NCI-H345 (cell line): ENCODE measurements around the gene TPRG1.
A peak's percentile ranks its signal among the peaks of the same experiment; 100 is the strongest.

Experiments
- DNase-seq: peaks from one replicate; lab custom pipeline; 2025; lab: John Stamatoyannopoulos, UW

TPRG1 gene, protein sequence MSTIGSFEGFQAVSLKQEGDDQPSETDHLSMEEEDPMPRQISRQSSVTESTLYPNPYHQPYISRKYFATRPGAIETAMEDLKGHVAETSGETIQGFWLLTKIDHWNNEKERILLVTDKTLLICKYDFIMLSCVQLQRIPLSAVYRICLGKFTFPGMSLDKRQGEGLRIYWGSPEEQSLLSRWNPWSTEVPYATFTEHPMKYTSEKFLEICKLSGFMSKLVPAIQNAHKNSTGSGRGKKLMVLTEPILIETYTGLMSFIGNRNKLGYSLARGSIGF

DNA sequence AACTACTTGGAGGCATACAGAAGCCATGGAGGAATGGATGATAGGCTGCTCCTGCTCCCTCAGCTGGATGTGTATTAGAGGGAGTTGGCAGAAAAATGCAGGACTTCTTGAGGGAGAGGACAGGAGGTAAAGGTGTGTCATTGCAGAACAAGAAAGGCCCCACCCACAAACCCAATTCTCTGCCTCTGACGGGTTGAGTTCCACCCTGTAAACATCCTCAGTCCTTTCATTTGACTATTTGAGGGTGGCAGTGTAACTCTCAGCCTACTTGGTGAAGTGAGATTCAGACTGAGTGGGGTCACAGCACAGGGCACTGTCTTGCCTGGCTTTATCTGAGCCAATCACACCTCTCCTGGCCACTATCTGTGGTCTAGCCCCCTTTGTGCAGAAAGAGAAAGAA lies at the start of gene TPRG1:
Gene TPRG1 (plus strand): TSS at position 265 of the 400 bp plus-strand sequence. CDS start 35,414 bp downstream, outside the sequence.
- no peak for DNase-seq

DNA sequence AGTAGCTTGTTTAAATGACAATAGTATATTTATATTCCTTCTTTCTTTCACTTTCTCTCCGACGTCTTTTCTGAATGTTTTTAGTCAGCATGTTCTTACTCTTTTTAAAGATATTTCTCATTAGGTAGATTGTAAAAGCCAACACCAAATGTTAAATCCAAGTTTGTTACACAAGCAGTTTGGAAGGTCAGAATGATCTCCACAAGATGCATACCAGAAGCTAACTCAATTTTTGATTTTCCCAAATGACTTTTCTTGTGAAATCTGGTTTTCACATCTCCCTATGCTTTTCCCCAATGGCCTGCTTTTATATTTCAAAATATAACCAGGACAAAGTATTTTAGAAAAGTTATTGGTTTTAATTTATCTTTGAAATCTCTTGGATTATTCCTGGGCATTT lies 49.7 kb upstream of the TPRG1 start:
- DNase-seq: no peak

DNA sequence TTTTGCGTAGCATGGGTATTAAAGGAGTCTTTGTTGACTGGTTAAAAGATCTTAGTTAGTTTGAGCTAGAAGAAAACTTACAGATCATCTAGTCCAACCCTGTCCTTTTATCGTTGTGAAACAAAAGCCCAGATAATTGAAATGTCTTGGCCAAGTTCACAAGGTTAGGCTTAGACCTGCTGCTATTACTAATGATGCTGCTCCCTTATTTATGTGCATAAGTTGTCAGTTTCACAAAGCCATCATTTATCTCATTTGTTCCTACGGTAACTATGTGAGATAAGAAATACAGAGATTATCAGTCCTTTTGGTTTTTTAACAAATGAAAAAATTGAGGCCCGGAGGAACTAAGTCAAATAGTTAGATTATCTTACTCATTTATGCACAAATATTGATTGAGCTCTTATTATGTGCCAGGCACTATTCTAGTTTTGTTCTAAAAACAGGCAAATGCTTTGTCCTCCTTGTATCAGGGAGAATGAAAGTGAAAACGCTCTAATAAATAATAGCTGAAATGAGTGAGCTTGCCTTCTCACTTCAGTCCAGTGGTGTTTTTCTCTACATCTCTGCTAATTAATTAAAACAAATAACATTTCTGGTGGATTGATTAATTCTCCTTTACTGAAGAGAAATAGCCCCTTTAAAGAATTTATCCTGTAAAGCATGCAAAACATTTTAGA lies 49.1 kb upstream of the TPRG1 start:
- DNase-seq: no peak

DNA sequence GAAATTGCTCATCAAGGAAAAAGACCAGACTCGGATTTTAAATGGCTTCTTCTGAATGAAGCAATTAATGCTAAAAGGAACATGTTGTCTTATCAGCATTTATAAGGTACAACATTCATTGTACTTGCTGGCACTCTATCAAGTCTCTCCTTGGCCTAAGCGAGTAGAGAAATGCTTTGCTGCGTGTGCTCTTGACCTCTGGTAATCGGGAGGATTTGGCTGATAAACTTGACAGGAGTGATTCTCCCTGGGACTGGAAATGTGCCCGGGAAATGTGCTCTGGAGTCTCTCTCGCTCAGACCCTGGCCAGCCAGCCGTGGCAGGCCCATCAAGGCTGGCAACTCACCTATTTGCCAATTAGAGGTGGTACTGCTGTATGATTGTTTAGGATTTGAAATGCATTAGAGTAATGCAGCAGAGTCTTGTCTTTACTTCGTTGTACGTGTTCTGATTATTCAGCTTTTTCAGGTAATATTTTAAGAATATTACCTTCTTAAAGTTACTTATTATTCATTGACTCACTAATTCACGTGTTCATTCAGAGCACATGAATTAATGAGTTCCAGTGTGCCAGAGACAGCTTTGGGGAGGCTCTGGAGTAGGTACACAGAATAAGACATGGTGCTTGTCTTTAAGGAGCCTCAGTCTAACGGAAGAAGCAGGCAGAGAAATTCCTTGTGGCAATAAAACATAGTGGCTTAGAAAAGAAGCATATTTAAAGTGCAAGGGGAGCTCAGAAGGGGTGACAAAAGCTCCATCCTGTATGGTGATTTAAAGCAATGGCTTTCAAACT lies 48.0 kb upstream of the TPRG1 start:
- DNase-seq: no peak

DNA sequence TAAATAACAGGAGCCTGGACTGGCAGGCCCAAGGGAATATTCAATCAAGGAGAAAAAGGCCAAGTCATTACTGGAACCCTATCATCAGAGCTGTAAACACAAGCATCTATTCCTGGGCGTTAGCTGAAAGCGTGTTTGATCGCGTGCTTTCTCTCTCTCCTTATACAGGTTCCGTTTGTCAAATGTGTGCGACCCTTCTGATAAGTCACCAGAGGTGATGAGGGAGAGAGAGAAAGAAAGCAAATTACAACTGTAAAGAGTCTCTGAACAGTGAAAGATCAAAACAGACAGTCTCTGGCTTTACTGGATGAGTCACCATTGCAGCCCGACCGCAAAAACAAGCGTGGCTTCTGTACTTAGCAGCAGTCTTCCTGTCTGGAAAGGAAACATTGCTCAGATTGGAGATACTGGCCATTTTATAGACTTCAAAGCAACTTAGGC lies 39.5 kb upstream of the TPRG1 start:
- DNase-seq: no peak

DNA sequence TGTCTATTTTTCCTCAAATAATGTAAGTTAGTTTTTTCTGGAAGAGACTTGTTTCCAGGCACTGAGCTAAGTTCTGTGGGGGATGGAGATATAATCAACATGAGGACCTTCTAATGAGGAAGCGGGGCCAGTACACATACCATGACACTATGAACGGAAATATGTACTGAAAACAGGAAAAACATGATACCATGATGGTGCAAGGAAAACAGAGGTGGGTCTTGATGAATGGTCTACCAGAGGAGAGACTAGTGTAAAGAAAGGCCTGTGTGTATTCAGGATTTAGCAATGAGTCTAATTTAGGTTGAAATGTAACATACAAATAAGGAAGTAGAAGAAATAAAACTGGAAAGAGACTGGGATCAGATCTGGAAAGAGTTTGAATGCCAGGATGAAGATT lies 38.9 kb upstream of the TPRG1 start:
- DNase-seq: no peak

DNA sequence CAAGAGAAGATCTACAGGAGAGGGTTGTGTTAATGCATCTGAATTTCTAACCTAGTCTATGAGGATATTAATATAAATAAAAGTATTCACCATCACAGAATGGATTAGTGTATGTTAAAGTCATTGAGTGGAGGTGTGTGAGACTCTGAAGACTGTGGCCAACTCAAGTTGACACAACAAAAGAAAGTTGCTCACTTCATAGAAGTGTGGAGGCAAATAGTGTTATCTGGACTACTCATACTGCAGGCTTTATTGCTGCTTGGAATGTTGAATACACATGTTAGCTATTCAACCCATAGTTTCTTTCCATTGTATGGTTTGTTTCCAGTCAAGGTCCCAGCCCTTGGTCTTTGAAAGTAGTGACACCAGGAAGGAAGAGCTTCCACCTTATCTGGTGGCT lies 38.0 kb upstream of the TPRG1 start:
- DNase-seq: no peak

DNA sequence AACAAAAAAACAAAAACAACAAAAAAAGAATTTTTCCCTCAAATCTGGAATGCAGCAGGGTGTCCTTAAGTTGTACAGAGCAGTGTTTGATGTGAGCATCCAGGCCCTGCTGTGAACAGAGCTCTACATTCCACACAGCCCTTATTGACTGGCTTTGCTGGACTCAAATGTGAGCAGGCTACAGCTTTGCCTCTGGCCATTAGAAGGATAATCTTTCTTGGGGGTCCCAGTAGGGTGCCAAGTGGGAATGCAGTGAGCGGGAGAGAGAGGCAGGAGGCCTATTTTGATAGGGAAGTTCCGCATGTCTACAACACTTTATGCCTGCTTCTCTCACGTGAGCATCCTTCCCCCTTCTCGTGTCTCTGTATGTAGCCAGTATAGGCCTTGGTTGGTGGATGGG lies 34.4 kb upstream of the TPRG1 start:
- no peak for DNase-seq

DNA sequence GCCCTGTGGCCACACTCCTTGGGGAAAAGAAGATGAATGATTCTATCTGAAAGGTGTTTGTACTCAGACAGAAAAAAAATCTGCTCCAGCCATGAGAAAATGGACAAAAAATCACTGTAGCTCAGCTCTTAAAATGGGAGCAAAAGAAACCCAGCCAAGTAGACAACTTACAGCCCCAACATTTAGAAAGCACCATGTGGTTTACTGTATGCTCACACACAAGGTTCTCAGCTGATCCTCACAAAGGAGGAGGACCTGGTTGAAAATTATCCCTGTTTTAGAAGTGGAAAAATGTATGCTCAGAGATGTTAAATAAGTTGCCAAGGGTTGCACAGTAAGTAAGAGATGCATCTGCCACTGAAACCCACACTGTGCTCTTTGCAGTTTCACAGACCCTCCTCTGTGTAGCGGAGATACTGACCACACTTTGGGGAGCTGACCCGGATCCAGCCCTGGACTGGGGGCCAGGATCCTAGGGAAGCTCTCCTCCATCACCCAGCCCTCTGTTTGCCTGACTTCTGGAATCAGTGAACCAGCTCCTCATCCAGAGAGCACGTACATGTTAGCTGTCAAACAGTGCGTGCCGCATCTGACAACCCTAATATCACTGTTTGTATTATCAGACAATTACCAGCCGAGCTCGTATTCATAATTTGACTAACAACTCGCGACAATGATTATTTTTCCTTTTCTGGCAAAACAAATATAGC lies 32.7 kb upstream of the TPRG1 start:
- no peak for DNase-seq

DNA sequence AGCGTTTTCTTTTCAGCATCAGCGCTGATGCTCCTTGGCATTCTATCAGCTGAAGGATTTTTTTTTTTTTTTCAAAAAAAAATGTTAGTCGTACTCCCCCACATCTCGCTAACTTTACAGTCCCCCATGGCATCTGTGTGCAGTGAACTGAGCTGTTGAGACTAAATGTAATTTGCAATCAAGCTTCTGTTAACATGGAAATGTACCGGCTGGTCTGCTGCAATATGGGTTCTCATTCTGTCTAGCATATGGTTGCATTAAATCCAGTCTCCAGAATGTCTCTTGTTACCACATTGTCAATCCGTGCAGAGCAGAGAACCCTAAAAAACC lies 32.2 kb upstream of the TPRG1 start:
- DNase-seq: no peak

DNA sequence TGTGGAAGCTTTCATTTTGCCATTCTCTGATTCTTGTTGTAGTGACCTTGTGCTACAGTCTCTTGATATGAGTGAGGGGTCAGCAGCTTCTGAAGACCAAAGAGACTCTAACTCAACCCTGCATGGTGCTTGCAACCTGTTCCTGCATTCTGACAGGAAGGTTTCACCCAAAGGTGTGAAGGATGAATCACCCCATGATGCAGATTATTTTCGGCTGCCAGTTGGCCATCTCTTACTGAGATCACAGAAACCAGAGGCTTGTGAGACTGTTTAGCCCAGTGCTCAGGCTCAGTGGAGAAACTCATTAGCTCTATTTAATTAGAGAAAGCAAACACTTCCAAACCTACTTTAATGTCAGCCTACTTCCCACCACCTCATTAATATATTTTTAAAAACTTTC lies 29.2 kb upstream of the TPRG1 start:
- DNase-seq: no peak

DNA sequence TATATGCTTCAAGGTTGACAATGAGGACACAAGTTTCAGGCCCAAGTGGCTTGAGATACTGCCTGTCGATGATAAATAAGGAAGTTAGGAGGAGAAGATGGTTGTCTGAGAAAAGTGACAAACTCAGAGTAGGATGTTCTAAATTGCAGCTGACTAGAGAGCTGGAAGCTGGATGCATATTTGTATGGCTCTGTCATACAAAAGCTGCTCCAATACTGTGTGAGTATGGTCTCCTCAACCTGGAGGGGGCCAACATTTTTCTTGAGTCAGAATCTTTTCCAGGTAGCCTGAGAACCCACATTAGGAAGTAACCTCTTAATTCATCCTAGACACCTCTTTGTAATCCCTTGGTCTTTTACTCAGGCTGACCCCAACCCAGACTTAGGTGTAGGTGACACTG lies 28.4 kb upstream of the TPRG1 start:
- DNase-seq: no peak

DNA sequence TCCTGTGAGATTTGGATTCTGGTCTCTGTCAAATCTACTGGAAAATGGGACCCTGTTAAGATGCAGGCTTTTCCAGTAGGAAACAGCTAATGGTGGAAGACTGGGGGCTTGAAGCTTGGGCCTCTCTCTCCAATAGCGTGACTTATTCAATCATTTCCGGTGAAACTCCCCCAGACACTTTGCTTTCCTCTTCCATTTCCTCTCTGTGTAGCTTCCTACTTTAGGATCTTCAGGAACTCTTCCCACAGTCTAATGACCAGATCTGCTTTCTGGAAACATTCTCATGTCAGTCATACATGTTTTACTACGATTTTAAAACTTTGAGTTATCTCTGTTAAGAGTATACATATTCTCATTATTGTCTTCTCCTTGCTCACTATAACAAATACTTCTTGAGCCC lies 28.0 kb upstream of the TPRG1 start:
- no peak for DNase-seq

DNA sequence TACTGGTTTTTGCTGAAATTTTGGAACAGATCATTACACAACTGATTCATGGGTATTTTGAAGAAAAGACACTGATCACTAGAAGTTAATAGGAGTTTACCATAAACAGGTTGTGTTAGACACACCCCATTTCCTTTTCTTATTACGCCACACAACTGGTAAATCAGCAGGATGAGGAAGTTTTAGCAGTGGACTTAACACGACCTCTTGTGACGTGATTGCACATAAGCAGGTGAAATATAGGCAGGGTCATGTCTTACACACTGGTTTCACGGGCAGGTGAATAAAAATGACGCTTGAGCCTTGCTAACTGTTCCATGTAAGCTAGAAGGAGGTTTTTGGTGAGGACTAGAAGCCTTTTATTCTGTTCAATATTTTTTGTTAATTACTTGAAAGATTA lies 27.1 kb upstream of the TPRG1 start:
- no peak for DNase-seq

DNA sequence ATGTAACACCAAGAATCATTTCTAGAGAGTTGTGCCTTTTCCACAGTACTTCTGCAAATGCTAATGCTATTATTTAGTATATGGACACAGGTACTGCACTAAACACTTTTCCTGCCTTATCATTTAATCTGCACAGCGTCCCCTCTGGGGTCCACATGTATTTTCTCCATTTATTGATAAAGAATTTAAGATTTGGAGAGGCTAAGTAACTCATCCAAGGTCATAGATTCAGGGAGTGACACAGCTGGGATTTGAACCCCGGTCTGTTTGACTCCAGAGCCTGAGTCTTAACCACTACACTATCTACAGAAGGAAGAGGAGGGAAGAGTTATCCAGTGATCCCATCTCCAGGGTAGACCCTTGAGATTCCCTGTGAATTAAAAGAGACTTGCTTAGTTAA lies 24.9 kb upstream of the TPRG1 start:
- no peak for DNase-seq

DNA sequence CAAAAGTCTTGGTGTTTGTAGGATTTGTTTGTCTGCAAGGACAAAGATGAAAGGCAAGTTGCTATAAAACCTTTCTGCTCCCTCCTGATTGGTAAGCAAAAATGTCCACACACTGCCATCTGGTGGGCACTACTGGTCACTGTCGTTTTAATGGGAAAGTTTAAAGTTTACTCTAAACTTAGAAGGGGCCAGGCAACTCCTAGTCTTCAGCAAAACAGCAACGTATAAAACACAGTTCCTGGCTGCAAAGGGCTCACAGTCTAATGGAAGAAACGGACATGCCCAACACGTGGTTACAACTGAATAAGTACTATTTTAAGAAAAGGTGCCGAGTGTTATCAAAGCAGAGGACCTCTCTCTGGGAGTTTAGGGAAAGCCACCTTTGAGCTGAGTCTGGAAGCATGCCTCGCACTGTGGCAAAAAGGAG lies 23.7 kb upstream of the TPRG1 start:
- DNase-seq: peak; percentile 61

DNA sequence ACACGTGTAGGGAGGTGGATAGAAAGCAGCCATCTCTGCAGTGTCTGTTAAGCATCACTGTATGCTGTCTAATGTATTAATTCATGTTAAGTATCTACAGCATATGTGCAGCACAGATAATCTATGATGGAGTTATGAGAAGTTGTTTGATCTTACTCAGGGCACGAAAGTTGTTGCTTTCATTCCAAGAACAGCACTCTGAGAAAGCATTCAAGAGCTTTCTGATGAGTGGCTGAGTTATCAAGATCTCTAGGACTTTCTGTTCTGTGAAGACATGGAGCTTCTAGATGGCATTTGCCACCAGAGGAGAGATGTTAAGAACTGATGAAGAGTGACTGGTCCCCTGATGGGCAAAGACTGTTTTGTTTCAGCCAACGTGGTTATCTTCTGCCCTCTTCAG lies 22.6 kb upstream of the TPRG1 start:
- DNase-seq: no peak

DNA sequence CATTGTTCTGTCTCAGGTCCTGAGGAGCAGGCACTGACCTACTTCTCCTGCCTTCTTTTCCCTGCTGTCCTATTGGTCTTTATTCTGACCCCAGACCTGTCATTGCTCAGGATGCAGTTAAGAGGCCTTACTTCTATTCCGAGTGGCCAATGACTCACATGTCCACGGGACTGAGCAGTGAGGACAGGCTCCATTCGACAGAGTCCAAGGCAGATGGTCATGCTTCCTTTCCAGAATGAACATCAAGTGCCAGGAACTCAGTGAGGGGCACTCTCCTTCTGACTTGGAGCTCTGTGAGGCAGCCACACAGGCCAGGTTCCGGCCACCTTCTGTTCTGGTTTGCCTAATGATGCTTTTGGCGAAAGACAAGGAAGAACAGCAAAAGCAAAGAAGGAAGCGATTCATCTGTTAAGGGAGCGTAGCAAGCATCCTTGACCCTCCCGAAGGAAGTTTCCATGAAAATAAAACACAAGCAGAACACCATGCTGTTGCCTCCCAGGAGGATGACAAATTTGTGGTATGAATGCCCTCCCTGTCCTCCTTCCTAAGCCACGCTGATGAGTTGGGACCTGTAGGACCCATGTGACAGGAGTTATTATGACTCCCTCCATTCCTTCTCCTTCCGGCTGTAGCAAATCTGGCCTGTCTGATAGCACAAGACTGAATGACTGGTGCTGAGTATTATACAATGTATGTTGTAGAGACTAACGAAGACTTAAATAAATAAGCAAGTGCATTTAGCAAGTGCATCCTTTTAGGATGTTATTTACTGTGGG lies 14.4 kb upstream of the TPRG1 start:
- no peak for DNase-seq

DNA sequence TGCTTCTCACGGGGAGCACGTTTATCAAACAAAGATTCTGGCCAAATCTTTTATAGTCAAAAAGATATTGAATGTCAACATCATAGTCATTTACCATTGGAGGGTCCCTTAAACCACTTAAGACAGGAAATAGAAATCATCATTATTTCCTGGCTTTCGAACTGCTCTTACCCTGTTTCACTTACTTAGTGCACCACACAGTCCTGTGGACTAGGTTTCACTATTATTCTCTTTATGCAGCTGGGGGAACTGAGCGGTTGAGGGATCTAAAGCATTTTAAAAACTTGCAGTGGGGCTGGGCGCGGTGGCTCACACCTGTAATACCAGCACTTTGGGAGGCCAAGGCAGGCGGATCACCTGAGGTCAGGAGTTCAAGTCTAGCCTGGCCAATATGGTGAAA lies 13.7 kb upstream of the TPRG1 start:
- no peak for DNase-seq

DNA sequence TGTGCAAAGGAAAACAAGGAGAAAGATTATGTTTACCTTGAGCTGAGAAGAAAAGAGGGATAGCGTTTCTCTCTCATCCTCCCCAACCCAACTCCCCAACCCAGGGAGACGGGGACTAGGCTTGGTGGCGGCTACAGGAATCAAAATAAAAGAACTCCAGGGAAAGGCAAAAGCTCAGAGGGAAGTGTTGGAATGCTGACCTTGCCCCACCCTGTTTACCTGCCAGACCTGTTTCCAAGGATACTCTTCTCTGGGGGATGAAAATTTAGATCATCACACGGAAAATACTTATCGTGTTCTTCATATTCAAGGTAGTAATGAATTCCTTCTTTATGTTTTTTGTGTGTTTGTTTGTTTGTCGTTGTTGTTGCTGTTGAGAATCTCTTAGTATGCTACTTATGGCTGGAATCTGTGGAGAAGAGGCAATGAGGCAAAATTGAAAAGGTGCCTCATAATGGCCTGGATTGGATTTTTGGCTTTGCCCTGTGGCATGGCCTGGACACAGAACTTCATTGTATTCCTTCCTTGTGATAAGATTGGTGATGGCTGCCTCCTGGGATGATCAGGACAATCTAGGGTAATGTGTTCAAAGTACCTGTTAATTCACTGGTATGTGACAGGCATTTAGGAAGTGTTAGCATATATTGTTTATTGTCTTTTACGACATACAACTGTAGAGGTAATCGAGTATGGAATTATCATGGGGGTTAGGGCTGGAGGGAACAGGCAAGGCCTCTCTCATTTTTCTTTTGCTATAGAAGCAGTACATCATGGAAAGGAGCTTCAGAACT lies 11.1 kb upstream of the TPRG1 start:
- DNase-seq: no peak

DNA sequence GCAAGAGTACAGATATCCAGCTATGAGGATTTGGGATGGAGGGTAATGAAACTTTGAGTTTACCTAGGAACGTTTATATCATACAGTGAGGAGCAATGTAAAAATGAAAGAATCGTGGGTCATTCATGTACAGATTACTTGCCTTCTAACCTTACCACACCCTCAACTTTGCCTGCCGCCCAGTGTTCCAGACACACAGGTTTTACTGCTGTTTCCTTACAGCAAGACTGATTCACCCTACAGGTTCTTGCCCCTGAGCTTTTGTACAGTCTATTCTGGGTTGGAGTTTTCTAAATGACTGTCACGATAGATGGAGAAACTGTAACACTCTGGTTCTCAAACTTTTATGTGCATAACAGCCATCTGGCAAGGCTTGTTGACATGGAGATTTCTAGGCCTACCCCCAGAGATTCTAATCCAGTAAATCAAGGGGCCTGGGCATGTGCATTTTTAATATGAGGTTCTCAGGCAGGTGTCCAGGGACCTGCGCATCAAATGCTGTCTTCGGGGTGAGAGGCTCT lies 6.6 kb upstream of the TPRG1 start:
- no peak for DNase-seq
